SHP77 (cell line): ENCODE data around the gene SYMPK.
A peak's percentile ranks its signal among the peaks of the same experiment; 100 is the strongest.

Experiments used
- DNase-seq, 2 experiments: peaks; one replicate each; lab custom pipeline; 2025; lab: John Stamatoyannopoulos, UW

The SYMPK gene

DNA sequence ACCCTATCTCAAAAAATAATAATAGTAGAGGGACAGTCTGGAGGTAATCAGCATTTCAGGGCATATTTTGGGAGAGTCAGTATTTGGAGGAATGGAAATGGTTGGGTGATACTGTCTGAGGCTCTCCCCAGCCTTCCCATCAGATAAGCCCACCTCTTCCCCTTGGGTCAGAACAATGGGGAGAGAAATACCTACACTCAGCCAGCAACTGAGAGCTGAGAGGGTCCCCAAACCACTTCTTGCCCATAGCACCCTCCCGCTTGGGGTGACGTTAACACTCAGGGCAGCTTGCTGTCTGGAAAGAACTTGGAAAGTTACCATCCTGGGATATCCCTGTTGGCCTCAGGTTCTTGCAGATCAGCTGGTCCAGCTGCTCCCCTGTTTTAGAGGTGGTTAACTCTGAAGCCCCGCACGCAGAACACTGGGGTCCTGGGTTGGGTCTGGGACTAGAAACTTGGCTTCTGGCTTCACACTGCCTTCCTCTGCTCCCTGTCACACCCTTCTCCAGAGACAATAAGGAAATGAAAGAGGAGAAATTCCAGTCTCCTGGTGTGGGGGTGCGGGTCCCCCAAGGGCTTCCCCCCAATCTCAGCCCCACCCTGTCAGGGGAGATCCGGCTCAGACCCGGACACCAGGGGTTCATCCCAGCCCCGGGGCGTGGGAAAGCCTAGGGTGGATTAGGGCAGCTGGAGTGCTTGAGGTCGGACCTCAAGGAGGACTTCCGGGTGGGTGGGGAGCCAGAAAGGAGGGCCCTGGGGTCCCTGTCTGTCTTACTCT, 3.6 kb upstream of the SYMPK start:
- DNase-seq, result no peak

DNA sequence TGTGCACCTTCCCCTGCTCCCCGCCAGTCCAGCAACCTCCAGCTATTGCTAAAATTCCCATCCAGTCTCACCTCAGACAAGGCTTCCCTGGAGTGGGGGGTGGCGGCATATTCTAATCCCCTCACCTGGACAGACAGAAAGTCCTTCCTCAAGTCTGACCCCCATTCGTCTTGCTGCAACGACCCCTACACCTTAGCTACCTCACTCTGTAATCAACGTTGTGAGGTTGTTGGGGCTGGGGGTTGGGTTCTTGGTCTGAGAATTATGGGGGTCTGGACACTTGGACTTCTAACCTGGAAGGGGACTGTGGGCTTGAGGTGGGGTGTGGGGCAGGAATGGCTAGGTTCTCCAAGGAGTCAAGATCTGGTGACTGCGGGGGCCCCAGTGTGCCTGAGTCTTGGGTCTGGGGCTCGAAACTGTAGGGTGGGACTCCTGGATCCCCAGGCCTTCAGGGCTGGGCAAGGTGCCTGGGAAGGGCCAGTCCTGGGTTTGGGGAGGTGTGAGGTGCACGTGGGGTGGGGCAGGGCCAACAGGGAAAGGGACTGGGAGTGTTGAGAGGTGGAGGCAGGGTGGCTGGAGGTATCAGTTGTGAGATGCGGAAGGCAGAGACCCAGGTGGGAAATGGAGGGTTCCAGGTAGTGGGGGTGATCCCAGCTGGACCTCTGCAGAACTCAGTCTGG, 2.5 kb upstream of the SYMPK start:
- DNase-seq, result no peak

DNA sequence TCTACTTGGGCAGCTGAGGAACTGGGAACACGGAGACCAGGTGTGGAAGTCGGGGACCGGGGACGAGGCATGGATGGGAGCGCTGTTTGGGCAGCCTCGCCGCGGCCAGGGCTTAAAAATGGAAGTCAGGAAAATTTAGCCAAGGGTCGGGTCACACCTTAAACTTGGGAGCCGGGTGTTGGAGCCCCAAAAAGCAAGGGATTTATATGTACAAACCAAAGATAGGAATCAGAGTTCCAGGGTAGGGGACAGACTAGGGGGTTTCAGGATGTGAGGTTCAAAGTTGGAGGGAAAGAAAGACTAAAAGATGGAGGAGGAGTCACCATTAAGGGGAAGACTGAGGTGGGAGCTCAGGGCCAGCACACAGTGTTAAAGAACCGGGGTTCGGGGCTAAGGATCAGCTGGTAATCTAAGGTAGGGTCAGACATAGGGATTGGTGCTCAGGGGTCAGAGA, 1.7 kb upstream of the SYMPK start:
- DNase-seq, result no peak

DNA sequence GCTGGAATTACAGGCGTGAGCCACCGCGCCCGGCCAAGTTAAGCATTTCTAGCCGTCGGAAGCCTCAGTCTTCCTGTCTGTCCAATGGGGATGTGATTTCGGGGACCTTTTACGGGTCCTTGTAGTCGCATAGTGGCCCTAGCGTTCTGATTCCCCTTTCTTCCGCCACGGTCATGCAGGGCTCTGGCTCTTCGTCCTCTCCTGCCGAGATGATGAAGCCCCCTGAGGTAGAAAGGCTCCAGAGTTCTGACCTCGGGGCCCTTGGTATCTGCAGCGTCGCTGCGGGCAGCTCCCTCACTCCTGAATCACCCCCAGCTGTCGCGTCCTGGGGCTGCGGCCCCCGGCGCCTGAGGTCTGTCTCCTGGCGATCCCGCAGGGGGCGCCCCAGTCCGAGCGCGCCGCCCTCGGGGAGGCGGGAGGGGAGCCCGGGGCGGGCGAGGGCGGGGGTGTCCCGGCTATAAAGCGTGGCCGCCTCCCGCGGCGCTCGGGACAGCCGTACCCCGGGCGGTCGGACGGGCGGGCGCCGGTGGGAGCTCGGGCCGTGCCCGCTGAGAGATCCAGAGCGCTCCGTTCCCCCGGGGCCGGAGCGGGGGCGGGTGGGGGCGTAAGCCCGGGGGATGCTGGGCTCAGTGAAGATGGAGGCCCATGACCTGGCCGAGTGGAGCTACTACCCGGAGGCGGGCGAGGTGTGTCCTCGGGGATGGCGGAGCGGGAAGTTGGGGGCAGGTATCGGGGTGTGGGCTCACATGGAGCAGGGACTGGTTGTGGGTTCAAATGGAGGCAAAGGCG, 1.1 kb upstream of the SYMPK start, which contains the start of gene FOXA3:
FOXA3 (plus strand) TSS at position 487 of the 789 bp plus-strand sequence; CDS start at position 618, 131 bp downstream.
- peak; percentile 35 to 55 for DNase-seq

DNA sequence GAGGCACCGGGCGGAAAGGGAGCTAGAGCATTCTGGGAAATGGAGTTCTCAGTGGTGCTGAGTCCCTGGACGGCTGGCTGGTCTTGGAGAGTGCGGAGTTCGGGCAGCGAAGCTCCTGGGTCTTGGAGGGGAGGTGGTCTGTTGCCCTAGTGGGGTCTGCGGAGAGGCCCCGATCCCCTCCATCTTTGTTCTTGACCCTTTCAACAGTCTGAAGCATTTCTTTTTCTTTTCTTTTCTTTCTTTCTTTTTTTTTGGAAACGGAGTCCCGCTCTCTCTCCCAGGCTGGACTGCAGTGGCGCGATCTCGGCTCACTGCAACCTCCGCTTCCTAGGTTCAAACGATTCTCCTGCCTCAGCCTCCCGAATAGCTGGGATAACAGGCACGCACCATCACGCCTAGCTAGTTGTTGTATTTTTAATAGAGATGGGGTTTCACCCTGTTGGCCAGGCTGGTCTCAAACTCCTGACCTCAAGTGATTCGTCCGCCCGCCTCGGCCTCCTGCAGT, 440 bp upstream of the SYMPK start:
- no peak for DNase-seq

DNA sequence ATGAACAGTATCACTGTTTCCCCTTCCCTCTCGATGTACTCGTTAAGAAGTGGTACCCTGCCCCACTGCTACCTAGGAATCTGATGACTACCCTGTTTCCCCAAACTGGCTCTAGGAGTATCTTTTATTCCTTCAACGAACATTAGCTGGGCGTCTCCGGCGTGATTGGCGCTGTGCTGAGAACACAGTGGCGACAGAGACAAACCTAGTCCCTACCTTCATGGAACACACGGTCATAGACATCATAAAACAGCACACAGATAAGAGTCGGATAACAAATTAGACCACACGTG, 730 bp downstream of the SYMPK start:
- DNase-seq, result no peak

DNA sequence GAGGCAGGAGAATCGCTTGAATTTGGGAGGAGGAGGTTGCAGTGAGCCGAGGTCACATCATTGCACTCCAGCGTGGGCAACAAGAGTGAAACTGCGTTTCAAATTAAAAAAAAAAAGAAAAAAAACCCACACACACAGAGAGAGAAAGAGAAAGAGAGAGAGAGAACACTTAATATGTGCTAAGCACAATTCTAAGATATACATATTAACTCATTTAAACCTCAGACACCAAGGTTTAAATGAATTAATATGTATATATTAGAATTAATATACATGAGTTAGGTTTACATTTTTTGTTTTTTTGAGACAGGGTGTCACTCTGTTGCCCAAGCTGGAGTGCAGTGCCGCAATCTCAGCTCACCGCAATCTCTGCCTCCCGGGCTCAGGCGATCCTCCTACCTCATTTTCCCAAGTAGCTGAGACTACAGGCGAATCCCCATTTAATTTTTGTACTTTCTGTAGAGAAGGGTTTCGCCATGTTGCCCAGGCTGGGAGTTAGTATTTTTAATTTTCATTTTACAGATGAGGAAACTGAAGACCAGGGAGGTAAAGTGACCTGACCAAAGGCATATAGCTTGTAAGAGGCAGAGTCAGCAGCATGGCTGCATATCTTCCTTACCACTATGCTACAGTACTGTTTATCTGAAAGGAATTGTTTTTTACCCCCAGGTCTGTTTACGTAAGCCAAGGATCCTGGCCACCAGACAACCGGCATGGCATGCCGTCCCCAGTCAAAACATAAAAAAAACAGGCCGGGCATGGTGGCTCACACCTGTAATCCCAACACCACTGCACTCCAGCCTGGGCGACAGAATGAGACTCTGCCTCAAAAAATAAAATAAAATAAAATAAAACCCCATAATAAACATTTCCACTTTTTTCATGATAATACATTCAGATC, 2.3 kb downstream of the SYMPK start:
- no peak for DNase-seq

DNA sequence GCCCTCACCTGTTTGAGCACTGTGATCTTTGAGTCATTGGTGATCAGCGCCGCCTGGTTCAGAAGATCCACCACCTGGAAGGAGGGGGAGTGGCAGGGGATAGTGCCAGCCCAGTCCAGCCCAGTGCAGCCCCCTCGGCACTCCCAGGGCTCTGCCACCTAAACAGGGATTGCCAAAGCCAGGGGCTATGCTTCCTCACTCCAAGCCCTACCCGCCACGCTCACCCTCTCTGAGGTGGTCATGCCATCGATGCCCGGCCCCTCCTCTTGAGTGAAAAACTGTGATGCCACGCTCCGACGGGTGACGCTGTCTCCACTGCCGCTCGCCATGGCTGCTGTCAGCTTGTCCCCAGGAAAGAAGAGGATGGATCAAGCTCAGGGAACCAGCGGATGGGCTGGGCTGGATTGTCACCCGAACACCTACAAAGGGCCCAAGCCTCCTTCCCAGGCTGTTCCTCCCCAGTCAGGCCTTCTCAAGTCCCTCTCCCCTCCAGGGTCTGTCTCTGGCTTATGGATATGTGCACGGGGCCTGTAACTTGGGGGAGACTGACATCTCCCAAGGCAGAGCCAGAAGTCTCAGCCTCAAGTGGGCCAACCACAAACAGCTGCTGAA, 8.7 kb downstream of the SYMPK start:
- no peak for DNase-seq

DNA sequence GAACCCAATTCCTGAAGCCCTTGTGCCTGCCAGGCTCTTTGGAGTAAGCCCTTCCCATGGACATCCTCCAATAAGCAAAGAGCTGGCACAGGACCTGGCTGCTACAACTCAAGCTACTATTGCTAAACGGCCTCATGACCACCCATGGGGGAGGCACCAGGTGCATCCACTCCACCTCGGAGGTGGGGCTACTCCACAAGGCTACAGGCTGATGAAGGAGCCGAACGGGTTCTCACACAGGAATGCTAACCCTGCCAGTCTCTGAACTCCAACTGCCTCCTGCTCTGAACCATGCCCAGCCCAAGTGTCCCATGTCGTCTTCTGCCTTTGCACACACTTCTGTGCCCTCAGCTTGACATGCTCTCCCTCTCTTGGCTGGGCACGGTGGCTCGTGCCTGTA, 10.0 kb downstream of the SYMPK start:
- DNase-seq, result no peak

DNA sequence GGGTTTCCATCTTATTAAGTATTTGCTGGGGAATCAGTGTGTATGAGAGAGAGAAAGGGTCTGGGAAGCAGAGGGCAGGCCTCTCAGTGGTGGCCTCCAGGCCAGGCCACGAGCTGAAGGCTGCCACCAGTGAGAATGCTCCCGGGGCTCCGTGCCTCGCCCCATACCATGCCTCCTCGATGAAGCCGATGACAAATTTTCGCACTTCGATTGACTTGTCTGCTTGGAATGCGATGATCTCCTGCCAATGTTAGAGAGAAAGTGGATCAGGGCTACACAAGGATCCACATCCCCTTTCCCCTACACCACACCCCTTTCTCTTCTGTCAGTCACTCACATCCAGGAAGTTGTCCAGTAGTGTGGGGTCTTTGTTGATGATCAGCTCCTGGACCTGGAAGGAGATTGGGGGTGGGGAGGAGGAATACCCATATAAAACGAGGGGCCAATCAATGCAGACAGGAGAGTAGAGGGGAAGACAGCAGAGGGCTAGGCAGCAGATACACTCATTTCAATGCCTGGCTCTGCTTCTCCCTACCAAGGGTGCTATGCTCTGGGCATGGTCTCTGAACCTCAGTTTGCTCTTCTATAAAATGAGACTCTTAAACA, 10.7 kb downstream of the SYMPK start:
- DNase-seq, result no peak

DNA sequence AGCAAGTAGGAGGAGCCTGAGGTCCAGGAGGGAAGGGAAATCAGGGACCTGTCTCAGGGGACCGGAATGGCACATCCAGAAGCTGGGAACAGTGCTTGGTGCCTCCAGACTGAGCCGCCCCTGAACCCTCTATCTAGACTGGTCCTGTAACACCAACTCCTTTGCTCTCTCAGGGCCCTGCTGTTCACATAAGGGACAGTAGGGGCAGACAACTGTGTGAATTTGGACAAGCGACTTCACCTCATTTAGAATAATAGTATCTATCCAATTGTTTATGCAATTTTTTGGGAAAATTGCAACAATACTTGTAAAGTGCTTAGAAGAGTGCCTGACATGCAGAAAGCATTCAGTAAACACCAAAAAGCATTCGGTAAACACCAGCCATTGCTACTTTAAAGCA, 14.0 kb downstream of the SYMPK start:
- no peak for DNase-seq

DNA sequence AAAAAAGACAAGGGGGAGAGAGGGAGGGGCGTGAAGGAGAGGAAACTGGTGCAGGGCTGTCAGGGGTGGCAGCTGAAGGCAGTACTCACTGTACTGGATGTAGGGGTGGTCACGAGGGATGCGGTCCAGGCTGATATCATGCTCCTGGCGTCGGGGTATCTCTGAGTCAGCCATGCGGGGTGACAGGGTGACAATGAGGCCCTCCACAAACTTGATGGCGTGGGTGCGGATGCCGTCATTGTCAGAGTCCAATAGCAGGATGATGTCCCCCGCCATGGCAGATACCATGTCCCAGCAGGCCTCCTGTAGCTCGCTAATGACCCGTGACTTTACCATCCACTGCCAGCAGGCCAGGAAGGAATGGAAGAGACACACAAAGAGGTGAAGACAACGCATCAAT, 15.3 kb downstream of the SYMPK start:
- DNase-seq, result no peak

DNA sequence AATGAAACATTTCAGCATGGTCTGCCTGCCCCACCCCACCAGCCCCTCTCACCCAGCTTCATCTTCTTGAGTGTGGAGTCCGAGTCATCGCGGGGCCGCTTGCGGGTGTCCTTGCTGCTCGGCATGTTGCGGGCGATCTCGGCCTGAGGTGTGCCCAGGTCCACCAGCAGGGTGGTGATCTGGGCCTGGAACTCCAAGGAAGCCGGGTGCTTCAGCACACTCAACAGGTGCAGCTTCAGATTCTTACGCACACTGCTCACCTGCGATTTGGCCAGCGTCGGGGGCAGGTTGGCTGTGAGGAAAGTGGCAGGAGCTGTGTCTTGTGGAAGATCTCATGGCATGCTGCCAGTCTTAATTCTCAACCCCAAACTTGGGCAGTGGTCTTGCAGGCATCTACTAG, 20.7 kb downstream of the SYMPK start:
- DNase-seq, result no peak

DNA sequence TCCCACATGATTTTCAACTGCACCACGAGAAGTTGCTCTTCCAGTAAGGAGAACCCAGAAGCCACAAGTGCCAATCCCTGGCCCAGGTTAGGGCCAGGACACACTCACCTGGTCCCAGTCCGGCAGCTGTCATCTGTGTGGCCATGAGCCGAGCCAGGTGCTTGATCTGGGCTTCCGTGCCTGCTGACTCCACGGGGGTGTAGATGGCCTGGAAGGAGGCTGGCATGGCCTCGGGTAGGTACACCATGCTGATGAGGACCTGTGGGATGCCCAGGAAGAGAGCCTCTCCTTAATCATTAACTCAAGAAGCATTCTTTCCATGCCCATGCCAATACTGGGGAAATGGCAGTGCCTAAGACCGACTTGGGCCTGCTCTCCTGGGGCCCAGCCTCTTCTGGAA, 28.0 kb downstream of the SYMPK start:
- DNase-seq, result no peak

DNA sequence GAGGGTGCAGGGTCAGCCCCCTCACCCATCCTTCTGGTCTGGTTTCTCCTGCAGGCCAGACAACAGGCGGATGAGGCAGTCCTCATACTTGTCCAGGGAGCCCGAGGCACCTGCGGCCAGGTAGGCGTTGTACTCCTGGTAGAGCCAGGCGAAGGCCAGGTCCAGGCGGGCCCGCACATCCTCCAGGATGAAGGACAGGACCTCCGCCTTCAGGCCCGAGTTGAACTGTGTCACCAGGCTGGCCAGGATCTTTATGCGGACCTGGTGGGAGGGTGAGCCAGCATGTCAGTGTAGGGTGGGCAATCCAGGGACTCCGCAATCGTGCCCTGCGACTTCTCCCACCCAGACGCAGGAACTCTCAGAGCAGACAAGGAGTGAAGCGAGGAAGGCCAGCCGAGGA, 34.0 kb downstream of the SYMPK start:
- DNase-seq, result no peak

DNA sequence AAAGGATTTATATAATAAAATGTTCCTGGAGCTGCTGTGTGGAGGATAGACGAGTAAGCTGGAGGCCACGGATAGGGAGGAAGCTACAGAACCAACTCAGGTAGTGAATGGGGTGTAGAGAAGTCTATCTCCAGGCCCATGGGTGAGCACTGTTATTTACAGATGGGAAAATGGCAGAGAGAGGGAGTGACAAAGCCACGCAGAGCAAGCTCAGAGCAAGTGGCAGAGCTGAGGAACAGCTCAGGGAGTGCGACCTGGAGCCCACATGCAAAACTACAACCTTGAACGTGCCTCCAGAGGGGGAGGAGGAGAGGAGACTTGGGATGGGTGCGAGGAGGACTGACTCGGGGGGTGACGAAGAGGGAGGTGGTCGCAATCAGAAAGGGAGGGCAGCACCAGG, 34.4 kb downstream of the SYMPK start:
- no peak for DNase-seq

DNA sequence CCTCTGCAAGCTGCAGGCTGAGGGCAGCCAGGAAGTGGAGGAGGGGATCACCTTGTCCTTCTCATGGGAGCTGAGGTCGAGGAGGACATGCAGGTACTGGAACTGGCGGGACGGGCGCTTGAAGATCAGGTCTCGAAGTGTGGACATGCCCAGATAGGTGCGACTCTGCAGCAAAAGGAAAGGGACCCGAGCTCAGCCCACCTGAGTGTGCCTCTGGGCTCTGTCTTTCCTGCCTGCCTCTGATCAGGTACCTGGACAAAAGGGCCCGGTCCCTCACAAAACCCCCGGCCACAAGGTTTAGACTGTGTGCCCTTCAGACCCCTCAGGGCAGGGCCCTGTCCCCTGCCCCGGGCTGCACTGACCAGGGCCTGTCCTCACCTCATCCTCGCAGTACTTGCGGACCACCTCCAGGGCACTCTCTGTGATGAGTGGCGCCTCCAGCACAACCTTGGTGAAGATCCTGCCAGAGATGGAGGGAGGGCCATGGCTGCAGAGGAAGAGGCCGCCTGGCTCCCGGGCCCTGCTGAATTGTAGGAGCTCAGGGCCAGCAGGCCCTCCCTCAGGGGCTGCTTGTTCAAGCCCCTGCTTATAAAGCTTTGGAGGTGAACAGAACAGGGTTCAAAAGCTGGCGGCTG, 35.4 kb downstream of the SYMPK start:
- DNase-seq, result no peak

DNA sequence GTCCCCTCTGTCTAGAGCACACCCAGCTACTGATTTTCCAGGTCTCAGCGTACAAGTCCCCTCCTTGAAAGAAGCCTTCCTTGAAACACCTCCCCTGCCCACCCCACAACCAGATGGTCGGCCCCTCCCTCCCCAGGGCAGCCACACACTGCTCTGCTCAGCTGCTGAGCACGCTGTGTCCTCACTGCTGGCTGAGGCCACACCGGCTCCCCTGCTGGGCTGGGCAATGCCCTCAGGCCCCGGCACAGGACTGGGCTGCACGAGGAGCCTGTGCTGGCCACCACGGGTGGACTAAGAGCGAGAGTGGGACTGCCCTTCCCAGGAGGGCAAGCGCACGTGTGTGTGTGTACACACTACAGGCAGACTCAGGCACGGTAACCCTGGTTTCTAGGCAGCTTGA, 36.0 kb downstream of the SYMPK start:
- no peak for DNase-seq

DNA sequence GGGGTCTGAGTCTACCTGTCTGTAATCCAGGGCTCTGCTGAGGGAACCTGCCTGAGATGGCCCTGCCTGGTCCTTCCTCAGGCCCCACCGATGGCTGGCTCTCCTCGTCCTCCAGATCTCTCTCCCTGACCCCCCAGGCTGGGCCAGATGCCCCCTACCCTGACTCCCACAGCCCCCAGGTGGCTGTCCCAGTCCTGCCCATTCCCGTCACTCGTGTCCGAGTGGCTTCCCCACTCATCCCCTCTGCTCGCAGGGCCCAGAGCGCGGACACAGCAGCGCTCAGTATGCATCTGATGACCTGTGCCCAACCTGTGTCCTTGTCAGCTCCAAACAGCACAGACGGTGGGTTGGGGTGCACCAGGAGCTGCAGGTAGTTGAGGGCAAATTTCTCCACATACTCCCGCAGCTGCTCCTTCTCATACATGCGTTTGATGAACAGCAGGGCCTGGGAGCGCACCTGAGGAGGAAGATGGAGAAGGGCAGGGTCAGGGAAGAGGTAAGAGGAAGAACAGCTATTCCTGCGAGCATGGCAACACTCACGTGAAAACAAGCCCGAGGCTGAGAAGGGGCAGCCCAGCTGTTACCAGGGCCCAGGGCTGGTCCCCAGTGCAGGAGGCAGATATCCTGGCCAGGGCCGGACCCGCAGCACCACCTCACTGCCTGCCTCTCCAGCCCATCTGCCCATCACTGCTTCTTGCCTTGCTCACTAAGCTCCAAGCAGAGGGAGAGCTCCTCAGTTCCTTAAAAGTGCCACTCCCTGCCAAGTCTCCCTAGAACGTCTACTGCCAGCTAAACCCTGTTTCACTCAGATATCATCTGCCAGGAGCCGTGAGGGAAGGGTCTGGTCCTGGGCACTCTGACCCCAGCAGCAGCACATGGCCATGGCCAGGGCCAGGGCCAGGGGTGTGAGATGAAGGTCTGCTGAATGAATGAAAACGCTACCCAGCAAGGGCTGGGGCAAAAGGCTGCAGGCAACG, 36.7 kb downstream of the SYMPK start:
- DNase-seq, result no peak
